ENCODE results near the gene ITM2C.

ITM2C gene

DNA sequence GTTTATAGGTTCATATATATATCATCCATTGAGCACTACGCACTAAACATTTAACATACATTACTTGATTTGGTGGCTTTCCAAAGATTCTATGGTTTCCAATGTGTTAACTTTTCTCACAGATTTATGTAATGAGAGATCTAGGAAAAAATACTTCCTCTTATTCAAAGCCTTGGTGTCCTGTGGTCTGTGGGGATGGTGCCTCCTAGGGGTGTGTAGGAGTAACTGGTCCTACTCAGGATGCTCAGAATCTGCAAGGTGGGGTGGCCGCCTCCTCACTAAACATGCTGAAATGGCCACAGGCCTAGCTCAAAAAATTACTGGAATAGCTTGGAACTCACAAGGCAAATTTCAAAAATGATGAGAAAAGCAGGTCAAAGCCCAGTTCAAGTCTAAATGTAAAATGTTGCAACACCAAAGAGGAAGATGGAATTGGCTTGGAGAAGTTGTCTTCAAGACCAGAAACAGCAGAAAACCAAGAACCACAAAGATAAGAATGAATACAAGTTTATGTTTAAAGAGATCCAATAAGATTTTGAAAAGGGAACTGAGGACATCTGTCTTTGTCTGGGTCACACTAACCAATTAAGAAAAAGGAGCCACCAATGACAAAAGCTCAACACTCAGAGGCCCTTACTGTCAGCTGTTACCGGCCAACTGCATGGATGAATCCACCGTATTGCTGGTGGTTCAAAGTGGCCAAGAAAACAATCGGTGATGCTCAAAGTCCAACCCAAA is 48.8 kb downstream of the ITM2C start:
- no peak for DNase-seq (ENCODE audit: low read depth)
- no peak overlapping the region for H3K4me3 ChIP-seq (ENCODE audit: low read depth, low read length)
- peak; percentile 58 for TF ChIP-seq CTCF (IDR thresholded peaks at IDR 0.05; ENCODE audit: low read depth, low read length, missing control alignments)

DNA sequence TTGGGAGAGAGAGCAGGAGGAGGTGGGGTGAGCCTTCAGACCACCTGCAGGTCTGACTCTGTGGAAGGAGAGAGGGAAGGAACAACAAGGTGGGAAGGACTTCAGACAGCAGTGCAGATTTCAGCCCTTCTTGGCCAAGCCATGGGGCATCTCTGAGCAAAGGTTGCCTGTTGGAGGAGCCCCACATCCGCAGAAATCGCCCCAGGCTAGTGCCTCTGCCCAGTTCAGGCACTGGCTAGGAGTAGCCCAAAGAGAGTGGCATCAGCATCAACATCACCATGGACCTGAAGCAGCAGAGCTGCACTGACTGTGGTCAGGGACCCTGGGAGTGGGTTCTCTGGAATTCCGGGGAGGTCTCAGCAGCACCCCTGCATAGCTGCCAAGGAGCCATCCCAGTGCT is 50.1 kb downstream of the ITM2C start:
- H3K4me3 ChIP-seq (ENCODE audit: low read depth, low read length) = no peak overlapping the region
- no peak for DNase-seq (ENCODE audit: low read depth)
- no peak for TF ChIP-seq CTCF (IDR thresholded peaks at IDR 0.05; ENCODE audit: low read depth, low read length, missing control alignments)

- no peak for TF ChIP-seq CTCF (IDR thresholded peaks at IDR 0.05; ENCODE audit: low read depth, low read length, missing control alignments)
- DNase-seq (ENCODE audit: low read depth) = no peak
- H3K4me3 ChIP-seq (ENCODE audit: low read depth, low read length) = no peak overlapping the region
These were observed 50.6 kb downstream of the ITM2C start for GRCh38 chr2:230915319-230915718.

DNA sequence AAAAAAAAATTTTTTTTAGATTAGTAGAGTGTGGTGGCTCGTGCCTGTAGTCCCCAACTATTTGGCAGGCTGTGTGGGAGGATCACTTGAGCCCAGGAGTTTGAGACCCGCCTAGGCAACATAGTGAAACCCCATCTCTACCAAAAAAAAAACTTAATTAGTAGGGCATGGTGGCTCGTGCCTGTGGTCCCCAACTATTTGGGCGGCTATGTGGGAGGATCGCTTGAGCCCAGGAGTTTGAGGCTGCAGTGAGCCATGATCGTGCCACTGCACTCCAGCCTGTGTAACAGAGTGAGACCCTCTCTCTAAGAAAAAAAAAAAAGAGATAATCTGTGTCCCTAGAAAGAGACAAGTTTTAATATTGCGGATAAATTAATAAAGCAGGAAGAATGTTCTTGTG is 51.5 kb downstream of the ITM2C start:
- H3K4me3 ChIP-seq (ENCODE audit: low read depth, low read length) = peak overlapping the region; percentile 12; the same call in 1 of the 2 replicates
- no peak for TF ChIP-seq CTCF (IDR thresholded peaks at IDR 0.05; ENCODE audit: low read depth, low read length, missing control alignments)
- no peak for DNase-seq (ENCODE audit: low read depth)

- TF ChIP-seq CTCF (IDR thresholded peaks at IDR 0.05; ENCODE audit: low read depth, low read length, missing control alignments) = no peak
These were observed 54.5 kb downstream of the ITM2C start for GRCh38 chr2:230919240-230919639.

DNA sequence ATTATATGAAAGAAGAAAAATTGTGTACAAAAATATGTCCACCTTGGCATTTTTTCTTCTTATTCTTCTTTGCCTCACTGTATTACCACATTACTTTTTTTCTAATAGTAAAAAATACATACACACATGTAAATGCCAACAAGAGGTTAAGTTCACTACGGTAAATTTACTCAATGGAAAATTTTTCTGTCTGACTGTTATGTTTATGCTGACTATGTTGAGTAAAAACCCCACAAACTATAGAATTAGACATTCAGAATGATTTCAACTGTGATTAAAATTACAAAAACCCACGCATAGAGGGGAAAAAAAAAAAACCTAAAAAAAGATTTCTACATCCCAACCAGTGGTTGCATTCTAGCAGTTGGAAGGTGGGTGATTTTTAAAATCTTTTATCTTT is 54.9 kb downstream of the ITM2C start:
- TF ChIP-seq CTCF (IDR thresholded peaks at IDR 0.05; ENCODE audit: low read depth, low read length, missing control alignments) = no peak
- no peak for DNase-seq (ENCODE audit: low read depth)
- peak overlapping the region; percentile 31; the same call in 1 of the 2 replicates for H3K4me3 ChIP-seq (ENCODE audit: low read depth, low read length)

More at GRCh38 chr2:230919240-230919639, 54.5 kb downstream of the ITM2C start:
- no peak overlapping the region; the same call in 1 of the 2 replicates for H3K4me3 ChIP-seq (ENCODE audit: low read depth, low read length)
- DNase-seq (ENCODE audit: low read depth) = no peak

GRCh38 chr2:230920167-230920566 is 55.4 kb downstream of the ITM2C start:
- DNase-seq (ENCODE audit: low read depth) = no peak
- TF ChIP-seq CTCF (IDR thresholded peaks at IDR 0.05; ENCODE audit: low read depth, low read length, missing control alignments) = no peak
- H3K4me3 ChIP-seq (ENCODE audit: low read depth, low read length) = peak overlapping the region; percentile 31; the same call in 1 of the 2 replicates

All from GM12864 (cell line).